ENCODE data around the gene OR1I1. TPM values are rescaled to one million over a fixed set of nuclear protein-coding genes. Genes with fewer than 3 reads are reported as not detected.

OR1I1 gene
- total RNA-seq, 4 donors from 2014 or later: not detected

DNA sequence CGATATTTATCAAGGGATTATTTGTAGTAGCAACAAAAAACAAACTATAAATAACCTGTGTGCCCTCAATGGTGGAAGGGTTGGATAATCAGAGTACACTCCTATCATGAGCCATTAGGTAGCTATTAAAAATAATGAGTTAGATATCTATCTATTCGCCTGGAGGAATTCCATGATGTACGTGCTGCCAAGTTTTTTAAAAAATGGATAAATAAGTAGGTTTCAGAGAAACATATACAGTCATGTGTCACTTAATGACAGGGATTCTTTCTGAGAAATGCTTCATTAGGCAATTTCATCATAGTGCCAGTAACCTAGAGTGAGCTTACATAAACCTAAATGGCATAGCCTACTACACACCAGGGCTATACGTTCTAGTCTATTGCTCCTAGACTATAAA is 6.2 kb upstream of the OR1I1 start:
- TF ChIP-seq CTCF (IDR thresholded peaks at IDR 0.05; ENCODE audit: low read depth): no peak

DNA sequence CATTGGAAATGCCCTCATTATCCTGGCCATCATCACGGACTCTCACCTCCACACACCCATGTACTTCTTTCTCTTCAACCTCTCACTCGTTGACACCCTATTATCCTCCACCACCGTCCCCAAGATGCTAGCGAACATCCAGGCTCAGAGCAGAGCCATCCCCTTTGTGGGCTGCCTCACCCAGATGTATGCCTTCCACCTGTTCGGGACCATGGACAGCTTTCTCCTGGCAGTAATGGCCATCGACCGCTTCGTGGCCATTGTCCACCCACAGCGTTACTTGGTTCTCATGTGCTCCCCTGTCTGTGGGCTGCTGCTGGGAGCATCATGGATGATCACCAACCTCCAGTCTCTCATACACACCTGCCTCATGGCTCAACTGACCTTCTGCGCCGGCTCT is 5.2 kb downstream of the OR1I1 start:
- no peak for TF ChIP-seq CTCF (IDR thresholded peaks at IDR 0.05; ENCODE audit: low read depth)

DNA sequence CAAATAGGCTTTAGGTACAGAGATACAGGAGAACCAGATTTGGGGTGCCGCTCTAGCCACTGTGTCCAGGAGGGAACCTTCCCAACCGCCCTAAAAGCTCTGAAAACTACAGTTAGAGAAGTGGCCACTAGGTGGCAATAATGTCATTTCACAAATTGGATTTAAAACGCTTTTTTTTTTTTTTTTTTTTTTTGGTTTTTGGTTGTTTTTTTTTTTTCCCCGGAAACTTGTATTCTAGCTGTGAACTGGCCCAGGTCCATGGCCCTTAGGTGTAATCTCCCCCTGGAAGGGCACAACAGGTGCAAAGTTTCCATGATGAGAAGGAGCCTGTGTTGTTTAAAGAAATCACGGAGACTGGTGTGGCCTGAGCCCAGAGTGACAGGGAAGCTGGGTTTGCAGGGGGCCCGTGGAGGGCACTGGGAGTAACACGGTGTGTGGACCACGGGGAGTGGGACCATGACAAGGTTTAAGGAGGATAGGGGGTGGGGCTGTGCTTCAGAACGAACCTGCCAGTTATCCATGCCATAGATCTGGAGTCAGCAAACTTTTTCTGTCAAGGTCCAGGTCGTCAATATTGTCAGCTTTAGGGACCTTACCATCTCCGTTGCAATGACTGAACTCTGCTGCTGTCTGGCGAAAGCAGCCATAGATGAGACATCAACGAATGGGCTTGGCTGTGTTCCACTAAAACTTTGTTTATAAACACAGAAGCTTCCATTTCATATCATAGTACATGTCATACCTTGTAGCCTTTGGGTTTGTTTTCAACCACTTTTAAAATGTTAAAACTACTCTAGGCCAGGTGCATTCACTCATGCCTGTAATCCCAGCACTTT is 10.1 kb downstream of the OR1I1 start:
- no peak for TF ChIP-seq CTCF (IDR thresholded peaks at IDR 0.05; ENCODE audit: low read depth)

DNA sequence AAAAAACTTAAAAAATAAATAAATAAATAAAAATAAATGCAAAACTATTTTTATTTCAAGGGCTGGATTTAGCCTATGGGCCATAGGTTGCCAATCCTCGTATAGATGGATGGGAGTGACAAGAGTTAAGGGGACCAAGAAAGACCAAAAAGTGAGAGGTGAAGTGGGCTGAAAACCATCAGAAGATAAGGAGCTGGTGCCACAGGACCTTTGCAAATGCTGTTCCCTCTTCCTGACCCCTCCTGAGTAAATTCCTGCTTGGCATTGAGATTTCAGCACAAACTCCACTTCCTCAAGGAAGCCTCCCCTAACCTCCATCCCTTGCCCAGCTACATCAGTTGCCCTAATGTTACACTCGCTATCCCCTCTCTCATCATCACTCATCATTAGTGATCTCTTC is 11.0 kb downstream of the OR1I1 start:
- TF ChIP-seq CTCF (IDR thresholded peaks at IDR 0.05; ENCODE audit: low read depth): no peak

- no peak for TF ChIP-seq CTCF (IDR thresholded peaks at IDR 0.05; ENCODE audit: low read depth)
These were observed 14.2 kb downstream of the OR1I1 start for GRCh38 chr19:15096223-15096622.

GRCh38 chr19:15098460-15098859 is 16.4 kb downstream of the OR1I1 start:
- TF ChIP-seq CTCF (IDR thresholded peaks at IDR 0.05; ENCODE audit: low read depth): no peak

- no peak for TF ChIP-seq CTCF (IDR thresholded peaks at IDR 0.05; ENCODE audit: low read depth)
These were observed 17.1 kb downstream of the OR1I1 start for GRCh38 chr19:15099017-15099582.
